GM12864 (cell line): Measurements from ENCODE around the gene MGARP.

Experiments used
- DNase-seq: peaks from one replicate; pipeline ENCODE4 v3.0.0-alpha.2; 2011; ENCODE audit warnings: low read depth
- H3K4me3 ChIP-seq: 2 replicates; pipeline ENCODE4 v1.5.1; 2011; ENCODE audit warnings: mild to moderate bottlenecking, low read depth, low read length, control low read depth
- CTCF ChIP-seq: IDR thresholded peaks from 2 replicates; pipeline ENCODE4 v1.5.1; 2011; ENCODE audit warnings: low read depth, mild to moderate bottlenecking, moderate library complexity, low read length, control low read depth, inconsistent platforms; ENCODE audit errors: missing control alignments

Gene MGARP

GRCh38 chr4:139301113-139301820, 21.2 kb upstream of the MGARP start, which contains the start of gene NAA15:
TSS of gene NAA15 (plus strand) at chr4:139301505. CDS start at chr4:139301778, 273 bp downstream.
- DNase-seq, result peak; percentile 94
- no peak for TF ChIP-seq CTCF
- H3K4me3 ChIP-seq, result peak within 1 kb of the TSS; percentile 63

GRCh38 chr4:139300431-139301112, 20.5 kb upstream of the MGARP start:
- no peak for DNase-seq
- peak overlapping the region; percentile 63 for H3K4me3 ChIP-seq
- no peak for TF ChIP-seq CTCF

- H3K4me3 ChIP-seq, result no peak overlapping the region
- no peak for TF ChIP-seq CTCF
- DNase-seq, result no peak
Measured at GRCh38 chr4:139299536-139299935, 19.5 kb upstream of the MGARP start.

GRCh38 chr4:139297001-139297410, 17.0 kb upstream of the MGARP start:
- no peak overlapping the region for H3K4me3 ChIP-seq
- TF ChIP-seq CTCF, result no peak
- DNase-seq, result no peak

GRCh38 chr4:139295942-139296299, 15.9 kb upstream of the MGARP start:
- no peak overlapping the region; the same call in 1 of the 2 replicates for H3K4me3 ChIP-seq
- TF ChIP-seq CTCF, result no peak
- DNase-seq, result no peak

GRCh38 chr4:139295206-139295941, 15.3 kb upstream of the MGARP start:
- DNase-seq, result peak; percentile 79
- peak overlapping the region; percentile 90 for H3K4me3 ChIP-seq
- TF ChIP-seq CTCF, result peak; percentile 94
